ENCODE data around the gene ZSCAN2.
"Not testable (repeated sequence)": the region's sequence is repeated elsewhere in the genome, so short reads cannot be mapped to it uniquely, and the experiment has no call there.

Gene ZSCAN2

GRCh38 chr15:84575493-84575892 is 25.3 kb upstream of the ZSCAN2 start:
- H3K4me3 ChIP-seq (replicated peaks; ENCODE audit: low read depth, low read length): no peak overlapping the region
- no peak for DNase-seq (ENCODE audit: extremely low read depth, insufficient read length)
- no peaks in the 10 kb centered on the region for H3K27me3 ChIP-seq (replicated peaks; ENCODE audit: control insufficient read depth, insufficient read depth, low read length)
- TF ChIP-seq, protein P1, sequence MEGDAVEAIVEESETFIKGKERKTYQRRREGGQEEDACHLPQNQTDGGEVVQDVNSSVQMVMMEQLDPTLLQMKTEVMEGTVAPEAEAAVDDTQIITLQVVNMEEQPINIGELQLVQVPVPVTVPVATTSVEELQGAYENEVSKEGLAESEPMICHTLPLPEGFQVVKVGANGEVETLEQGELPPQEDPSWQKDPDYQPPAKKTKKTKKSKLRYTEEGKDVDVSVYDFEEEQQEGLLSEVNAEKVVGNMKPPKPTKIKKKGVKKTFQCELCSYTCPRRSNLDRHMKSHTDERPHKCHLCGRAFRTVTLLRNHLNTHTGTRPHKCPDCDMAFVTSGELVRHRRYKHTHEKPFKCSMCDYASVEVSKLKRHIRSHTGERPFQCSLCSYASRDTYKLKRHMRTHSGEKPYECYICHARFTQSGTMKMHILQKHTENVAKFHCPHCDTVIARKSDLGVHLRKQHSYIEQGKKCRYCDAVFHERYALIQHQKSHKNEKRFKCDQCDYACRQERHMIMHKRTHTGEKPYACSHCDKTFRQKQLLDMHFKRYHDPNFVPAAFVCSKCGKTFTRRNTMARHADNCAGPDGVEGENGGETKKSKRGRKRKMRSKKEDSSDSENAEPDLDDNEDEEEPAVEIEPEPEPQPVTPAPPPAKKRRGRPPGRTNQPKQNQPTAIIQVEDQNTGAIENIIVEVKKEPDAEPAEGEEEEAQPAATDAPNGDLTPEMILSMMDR (IDR thresholded peaks at IDR 0.05; ENCODE audit: insufficient read depth, low read length, poor library complexity, severe bottlenecking): no peak
- H3K36me3 ChIP-seq (ENCODE audit: control insufficient read depth, insufficient read depth, low read length): no peaks in the 10 kb centered on the region

DNA sequence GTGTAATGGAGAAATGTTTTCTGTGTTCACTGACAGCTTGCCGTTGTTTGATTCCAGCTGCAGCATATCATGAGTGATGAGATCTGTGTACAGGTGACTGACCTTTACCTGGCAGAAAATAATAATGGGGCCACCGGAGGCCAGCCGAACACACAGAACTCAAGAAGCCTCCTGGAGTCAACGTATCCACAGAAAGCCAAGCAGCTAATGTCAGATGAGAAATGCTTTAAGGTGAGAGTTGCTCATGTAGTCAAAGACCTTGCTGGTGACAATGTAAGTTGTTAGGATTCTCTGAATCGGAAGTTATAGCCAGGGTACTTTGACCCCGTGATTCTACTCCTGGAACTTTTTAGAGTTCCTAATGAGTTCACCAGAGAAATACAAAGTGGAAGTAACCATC is 22.9 kb upstream of the ZSCAN2 start:
- H3K4me3 ChIP-seq (replicated peaks; ENCODE audit: low read depth, low read length); DNase-seq (ENCODE audit: extremely low read depth, insufficient read length); H3K27me3 ChIP-seq (replicated peaks; ENCODE audit: control insufficient read depth, insufficient read depth, low read length); H3K36me3 ChIP-seq (ENCODE audit: control insufficient read depth, insufficient read depth, low read length): not testable (repeated sequence)

- H3K4me3 ChIP-seq (replicated peaks; ENCODE audit: low read depth, low read length); H3K27me3 ChIP-seq (replicated peaks; ENCODE audit: control insufficient read depth, insufficient read depth, low read length); DNase-seq (ENCODE audit: extremely low read depth, insufficient read length); H3K36me3 ChIP-seq (ENCODE audit: control insufficient read depth, insufficient read depth, low read length): not testable (repeated sequence)
Measured at GRCh38 chr15:84579261-84579721, 21.5 kb upstream of the ZSCAN2 start.

DNA sequence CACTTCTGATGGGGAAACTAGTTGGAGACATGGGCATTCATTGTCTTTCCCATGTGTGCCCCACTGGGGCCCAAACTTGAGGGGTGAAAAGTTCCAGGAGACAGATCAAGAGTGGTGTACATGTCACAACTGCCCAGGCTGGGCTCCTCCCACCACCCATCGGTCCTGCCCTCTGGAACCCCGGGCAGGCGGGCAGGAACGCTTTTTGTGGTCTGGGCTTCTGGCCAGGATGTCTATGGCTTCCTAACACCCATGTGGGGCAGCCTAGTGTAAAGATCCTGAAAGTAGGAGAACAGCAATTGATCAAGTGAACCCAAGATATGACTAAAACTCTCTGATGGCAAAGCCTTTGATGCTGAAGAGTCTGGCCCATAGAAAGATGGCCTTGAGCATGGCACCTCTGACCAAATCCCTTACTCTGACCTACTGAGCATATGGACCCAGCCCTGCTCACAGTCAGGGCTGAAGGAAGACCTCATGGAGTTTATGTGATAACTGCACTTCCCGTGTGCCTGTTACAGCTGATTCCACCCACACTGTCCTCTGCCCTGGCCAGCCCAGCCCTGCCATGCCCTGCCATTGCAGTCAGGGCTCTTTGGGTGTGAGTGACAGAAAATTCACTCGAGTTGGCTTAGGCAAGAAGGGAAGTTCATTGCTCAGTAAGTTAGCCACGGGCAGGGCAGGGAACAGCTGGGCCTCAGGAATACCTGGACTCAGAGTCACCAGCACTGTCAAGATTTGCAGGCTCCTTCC is 19.0 kb upstream of the ZSCAN2 start:
- not testable (repeated sequence) for DNase-seq (ENCODE audit: extremely low read depth, insufficient read length); H3K27me3 ChIP-seq (replicated peaks; ENCODE audit: control insufficient read depth, insufficient read depth, low read length); H3K36me3 ChIP-seq (ENCODE audit: control insufficient read depth, insufficient read depth, low read length)

GRCh38 chr15:84582583-84583157 is 18.1 kb upstream of the ZSCAN2 start:
- TF ChIP-seq, protein P1 (IDR thresholded peaks at IDR 0.05; ENCODE audit: insufficient read depth, low read length, poor library complexity, severe bottlenecking): no peak
- Histone ChIP-seq H3K27me3 (replicated peaks; ENCODE audit: control insufficient read depth, insufficient read depth, low read length) (no peaks in the 10 kb centered on the region), H3K4me3 (replicated peaks; ENCODE audit: low read depth, low read length) (no peak overlapping the region), H3K36me3 (ENCODE audit: control insufficient read depth, insufficient read depth, low read length) (no peaks in the 10 kb centered on the region)
- DNase-seq (ENCODE audit: extremely low read depth, insufficient read length): no peak

More for the DNA sequence above, 19.0 kb upstream of the ZSCAN2 start:
- H3K4me3 ChIP-seq (replicated peaks; ENCODE audit: low read depth, low read length): not testable (repeated sequence)

- not testable (repeated sequence) for H3K27me3 ChIP-seq (replicated peaks; ENCODE audit: control insufficient read depth, insufficient read depth, low read length); H3K4me3 ChIP-seq (replicated peaks; ENCODE audit: low read depth, low read length); H3K36me3 ChIP-seq (ENCODE audit: control insufficient read depth, insufficient read depth, low read length); DNase-seq (ENCODE audit: extremely low read depth, insufficient read length)
Measured at GRCh38 chr15:84583921-84584320, 16.9 kb upstream of the ZSCAN2 start.

DNA sequence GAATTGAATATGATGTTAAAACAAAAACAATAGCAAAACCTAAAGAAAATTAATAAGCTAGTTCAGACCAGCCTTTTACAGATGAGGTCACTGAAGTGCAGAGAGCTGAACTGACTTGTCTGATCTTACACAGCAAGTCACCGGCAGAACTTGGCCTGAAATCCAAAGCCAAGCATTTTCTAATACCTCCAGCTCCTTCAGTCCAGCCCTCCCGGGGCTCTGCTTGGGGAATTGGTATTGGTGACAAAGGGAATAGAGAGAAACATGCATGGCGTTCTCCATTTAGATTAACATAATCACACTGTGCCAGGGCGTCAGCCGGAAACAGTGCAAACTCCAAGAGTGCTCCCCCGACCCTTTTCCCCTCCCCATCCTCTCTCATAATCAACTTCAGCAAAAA is 14.1 kb upstream of the ZSCAN2 start:
- DNase-seq (ENCODE audit: extremely low read depth, insufficient read length): no peak
- TF ChIP-seq, protein P1 (IDR thresholded peaks at IDR 0.05; ENCODE audit: insufficient read depth, low read length, poor library complexity, severe bottlenecking): no peak

More for the DNA sequence above, 14.1 kb upstream of the ZSCAN2 start:
- H3K27me3 ChIP-seq (replicated peaks; ENCODE audit: control insufficient read depth, insufficient read depth, low read length): no peaks in the 10 kb centered on the region; the same call in 1 of the 2 replicates
- no peaks in the 10 kb centered on the region for H3K36me3 ChIP-seq (ENCODE audit: control insufficient read depth, insufficient read depth, low read length)
- H3K4me3 ChIP-seq (replicated peaks; ENCODE audit: low read depth, low read length): no peak overlapping the region

Measured in GM06990 (cell line).